ENCODE results near the gene KLHL30.

Gene KLHL30

GRCh38 chr2:238132463-238133450 lies 5.7 kb upstream of the KLHL30 start:
- DNase-seq (ENCODE audit: low read depth): no peak

GRCh38 chr2:238133499-238134392 lies 4.7 kb upstream of the KLHL30 start:
- DNase-seq (ENCODE audit: low read depth): no peak

GRCh38 chr2:238134393-238134785 lies 4.1 kb upstream of the KLHL30 start:
- DNase-seq (ENCODE audit: low read depth): no peak

- no peak for DNase-seq (ENCODE audit: low read depth)
Observed at GRCh38 chr2:238135601-238136150, 2.8 kb upstream of the KLHL30 start.

- no peak for DNase-seq (ENCODE audit: low read depth)
Observed at GRCh38 chr2:238136820-238137537, 1.5 kb upstream of the KLHL30 start.

GRCh38 chr2:238137885-238138284 lies 583 bp upstream of the KLHL30 start:
- no peak for DNase-seq (ENCODE audit: low read depth)

- no peak for DNase-seq (ENCODE audit: low read depth)
Observed at GRCh38 chr2:238139196-238140039, 950 bp downstream of the KLHL30 start.

GRCh38 chr2:238140040-238140439 lies 1.6 kb downstream of the KLHL30 start:
- no peak for DNase-seq (ENCODE audit: low read depth)

GRCh38 chr2:238140721-238141540 lies 2.5 kb downstream of the KLHL30 start:
- DNase-seq (ENCODE audit: low read depth): no peak

GRCh38 chr2:238141541-238142318 lies 3.3 kb downstream of the KLHL30 start:
- DNase-seq (ENCODE audit: low read depth): no peak

- no peak for DNase-seq (ENCODE audit: low read depth)
Observed at GRCh38 chr2:238142382-238143205, 4.1 kb downstream of the KLHL30 start.

- no peak for DNase-seq (ENCODE audit: low read depth)
Observed at GRCh38 chr2:238143239-238143951, 4.9 kb downstream of the KLHL30 start.

GRCh38 chr2:238144262-238144661 lies 5.8 kb downstream of the KLHL30 start:
- no peak for DNase-seq (ENCODE audit: low read depth)

- DNase-seq (ENCODE audit: low read depth): no peak
Observed at GRCh38 chr2:238145046-238145445, 6.6 kb downstream of the KLHL30 start.

- no peak for DNase-seq (ENCODE audit: low read depth)
Observed at GRCh38 chr2:238145851-238146250, 7.4 kb downstream of the KLHL30 start.

- no peak for DNase-seq (ENCODE audit: low read depth)
Observed at GRCh38 chr2:238146884-238147544, 8.5 kb downstream of the KLHL30 start.

- DNase-seq (ENCODE audit: low read depth): no peak
Observed at GRCh38 chr2:238148981-238149380, 10.5 kb downstream of the KLHL30 start.
